Endothelial cell of umbilical vein (primary cell): ENCODE data around the gene SPAG16.

Experiments
- FOS ChIP-seq: IDR thresholded peaks from 2 replicates; pipeline ENCODE4 v1.6.1; 2011; ENCODE audit warnings: mild to moderate bottlenecking, low read length, moderate library complexity, borderline replicate concordance; ENCODE audit not compliant: insufficient read depth
- GATA2 ChIP-seq: IDR thresholded peaks from 2 replicates; pipeline ENCODE4 v1.7.0; 2011; ENCODE audit warnings: low read depth, mild to moderate bottlenecking, moderate library complexity, mixed read lengths, low read length; ENCODE audit not compliant: insufficient read length, insufficient read depth
- MYC ChIP-seq: IDR thresholded peaks from one replicate; pipeline ENCODE4 v1.6.1; 2011; ENCODE audit warnings: mild to moderate bottlenecking, low read depth, low read length
- POLR2AphosphoS5 ChIP-seq: IDR thresholded peaks from 2 replicates; pipeline ENCODE4 v1.6.1; 2012; ENCODE audit warnings: low read depth, mild to moderate bottlenecking, control low read depth, low read length, moderate library complexity; ENCODE audit not compliant: insufficient read depth
- TF ChIP-seq, protein P1 (sequence below), 2 donors: IDR thresholded peaks; 1 replicate in 1 of 2; 2 replicates in 1 of 2; pipeline ENCODE4 v1.5.1; 2011; ENCODE audit warnings: low read length in 2 of 2, mild to moderate bottlenecking in 2 of 2, moderate library complexity in 2 of 2, control low read depth in 1 of 2, inconsistent platforms in 1 of 2, low read depth in 1 of 2; ENCODE audit not compliant: insufficient read depth in 1 of 2; ENCODE audit errors: extremely low read depth in 1 of 2

DNA sequence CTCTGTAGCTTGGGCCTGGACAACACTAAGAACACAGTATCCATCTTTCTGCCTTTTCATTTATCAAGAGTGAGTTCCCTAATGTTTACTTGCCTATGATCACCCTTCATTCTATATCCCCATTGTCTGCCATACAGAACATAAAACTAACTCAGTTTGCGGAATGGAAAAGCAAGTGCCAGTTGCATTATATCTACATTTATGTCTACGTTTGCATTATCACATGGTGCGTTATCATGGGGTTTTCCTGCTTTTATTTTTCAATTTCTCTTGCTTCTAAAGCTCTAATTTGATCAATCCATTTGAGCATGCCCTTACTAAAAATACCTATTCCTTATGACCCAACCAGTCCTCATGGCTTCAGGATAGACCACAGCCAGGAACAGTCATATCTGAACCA lies 704.9 kb downstream of the SPAG16 start:
- TF ChIP-seq, protein P1, sequence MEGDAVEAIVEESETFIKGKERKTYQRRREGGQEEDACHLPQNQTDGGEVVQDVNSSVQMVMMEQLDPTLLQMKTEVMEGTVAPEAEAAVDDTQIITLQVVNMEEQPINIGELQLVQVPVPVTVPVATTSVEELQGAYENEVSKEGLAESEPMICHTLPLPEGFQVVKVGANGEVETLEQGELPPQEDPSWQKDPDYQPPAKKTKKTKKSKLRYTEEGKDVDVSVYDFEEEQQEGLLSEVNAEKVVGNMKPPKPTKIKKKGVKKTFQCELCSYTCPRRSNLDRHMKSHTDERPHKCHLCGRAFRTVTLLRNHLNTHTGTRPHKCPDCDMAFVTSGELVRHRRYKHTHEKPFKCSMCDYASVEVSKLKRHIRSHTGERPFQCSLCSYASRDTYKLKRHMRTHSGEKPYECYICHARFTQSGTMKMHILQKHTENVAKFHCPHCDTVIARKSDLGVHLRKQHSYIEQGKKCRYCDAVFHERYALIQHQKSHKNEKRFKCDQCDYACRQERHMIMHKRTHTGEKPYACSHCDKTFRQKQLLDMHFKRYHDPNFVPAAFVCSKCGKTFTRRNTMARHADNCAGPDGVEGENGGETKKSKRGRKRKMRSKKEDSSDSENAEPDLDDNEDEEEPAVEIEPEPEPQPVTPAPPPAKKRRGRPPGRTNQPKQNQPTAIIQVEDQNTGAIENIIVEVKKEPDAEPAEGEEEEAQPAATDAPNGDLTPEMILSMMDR (IDR thresholded peaks at IDR 0.05; ENCODE audit: extremely low read depth in 1 of 2, insufficient read depth in 1 of 2, low read depth in 1 of 2, low read length in 2 of 2) = no peak
- TF ChIP-seq MYC = no peak
- no peak for TF ChIP-seq GATA2
- no peak for TF ChIP-seq POLR2AphosphoS5
- no peak for TF ChIP-seq FOS
